HUES48 (cell line): ENCODE results near the gene NR4A1.
A peak's percentile ranks its signal among the peaks of the same experiment; 100 is the strongest.

Experiments used
- H3K27ac ChIP-seq: one replicate; pipeline ENCODE4 v1.7.0; 2013; ENCODE audit warnings: low read depth, low read length, inconsistent platforms
- H3K27me3 ChIP-seq: 2 replicates; pipeline ENCODE4 v1.6.1; 2013; ENCODE audit warnings: mild to moderate bottlenecking, low read length; ENCODE audit not compliant: control insufficient read depth, insufficient read depth
- H3K36me3 ChIP-seq: 2 replicates; pipeline ENCODE4 v1.6.1; 2013; ENCODE audit warnings: low read length; ENCODE audit not compliant: control insufficient read depth, insufficient read depth
- H3K4me1 ChIP-seq: 2 replicates; pipeline ENCODE4 v1.6.1; 2013; ENCODE audit warnings: mild to moderate bottlenecking, low read length; ENCODE audit not compliant: control insufficient read depth, insufficient read depth
- H3K4me3 ChIP-seq: 2 replicates; pipeline ENCODE4 v1.5.1; 2013; ENCODE audit warnings: mild to moderate bottlenecking, low read depth, low read length
- H3K9ac ChIP-seq: 2 replicates; pipeline ENCODE4 v1.6.1; 2013; ENCODE audit warnings: mild to moderate bottlenecking, low read depth, low read length, moderate library complexity
- H3K9me3 ChIP-seq: 2 replicates; pipeline ENCODE4 v1.6.1; 2013; ENCODE audit warnings: low read length; ENCODE audit not compliant: control insufficient read depth, insufficient read depth

The NR4A1 gene

GRCh38 chr12:52062167-52063081, 11.2 kb downstream of the NR4A1 start:
- Histone ChIP-seq H3K27ac (no peak overlapping the region), H3K27me3 (no peaks in the 10 kb centered on the region), H3K4me3 (no peak overlapping the region), H3K9me3 (no peaks in the 10 kb centered on the region), H3K36me3 (0 out of 2 replicates have a peak, but pooled peaks cover 6% of the 10 kb centered on the region), H3K4me1 (no peaks in the 10 kb centered on the region), H3K9ac (no peak overlapping the region)

DNA sequence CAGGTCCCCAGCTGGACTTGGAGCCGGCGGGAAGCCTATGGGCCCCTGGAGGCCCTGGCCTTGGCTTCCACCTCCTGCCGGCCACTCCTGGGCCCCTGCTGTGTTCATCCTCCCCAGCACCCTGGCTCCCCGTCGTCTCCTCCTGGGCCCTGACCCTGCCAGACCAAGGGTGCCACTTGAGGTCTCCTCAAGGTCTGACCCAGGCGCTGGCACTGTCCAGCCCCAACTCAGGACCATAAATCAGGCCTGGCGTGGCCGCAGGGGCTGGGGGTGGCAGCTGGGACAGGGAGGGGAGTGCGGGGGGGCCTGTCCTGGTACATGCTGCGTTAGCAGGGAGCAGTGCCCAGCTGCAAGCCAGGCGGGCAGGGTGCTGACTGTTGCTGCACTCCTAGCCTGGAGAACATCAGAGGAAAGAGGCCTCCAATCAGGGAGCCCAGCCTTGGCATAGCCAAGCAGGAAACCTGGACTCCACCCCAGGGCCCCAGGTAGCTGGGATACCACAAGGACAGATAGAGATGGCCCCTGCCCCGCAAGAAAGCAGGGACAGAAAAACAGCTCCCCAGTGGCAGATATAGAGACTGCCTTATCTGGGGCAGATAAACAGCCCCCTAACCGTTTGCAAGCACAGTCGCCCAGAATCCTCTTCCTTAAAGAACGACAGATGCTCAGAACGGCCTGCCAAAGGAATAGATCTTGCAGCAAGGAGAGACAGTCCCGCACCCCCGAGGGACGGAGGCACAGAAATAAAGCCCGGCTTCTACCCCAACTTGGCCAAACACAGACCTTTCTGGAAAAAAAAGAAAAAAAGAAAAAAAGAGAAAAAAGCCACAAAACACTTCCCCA, 12.1 kb downstream of the NR4A1 start:
- Histone ChIP-seq H3K4me3 (no peak overlapping the region), H3K27ac (no peak overlapping the region), H3K36me3 (0 out of 2 replicates have a peak, but pooled peaks cover 6% of the 10 kb centered on the region), H3K27me3 (no peaks in the 10 kb centered on the region), H3K9ac (no peak overlapping the region), H3K4me1 (no peaks in the 10 kb centered on the region), H3K9me3 (no peaks in the 10 kb centered on the region)

- no peaks in the 10 kb centered on the region for H3K9me3 ChIP-seq
- H3K4me1 ChIP-seq: no peaks in the 10 kb centered on the region
- H3K27ac ChIP-seq: no peak overlapping the region
- no peaks in the 10 kb centered on the region for H3K27me3 ChIP-seq
- 0 out of 2 replicates have a peak, but pooled peaks cover 1% of the 10 kb centered on the region for H3K36me3 ChIP-seq
- H3K4me3 ChIP-seq: no peak overlapping the region
- no peak overlapping the region for H3K9ac ChIP-seq
Observed at GRCh38 chr12:52063981-52064649, 12.9 kb downstream of the NR4A1 start.

GRCh38 chr12:52066346-52067080, 15.3 kb downstream of the NR4A1 start:
- H3K36me3 ChIP-seq: no peaks in the 10 kb centered on the region
- peaks cover 7% of the 10 kb centered on the region for H3K4me1 ChIP-seq
- H3K27me3 ChIP-seq: no peaks in the 10 kb centered on the region
- H3K9ac ChIP-seq: no peak overlapping the region
- no peak overlapping the region for H3K27ac ChIP-seq
- no peaks in the 10 kb centered on the region for H3K9me3 ChIP-seq
- no peak overlapping the region for H3K4me3 ChIP-seq

- H3K27me3 ChIP-seq: no peaks in the 10 kb centered on the region
- H3K4me1 ChIP-seq: peaks cover 7% of the 10 kb centered on the region
- H3K9me3 ChIP-seq: no peaks in the 10 kb centered on the region
- peaks cover 4% of the 10 kb centered on the region for H3K36me3 ChIP-seq
- no peak overlapping the region for H3K9ac ChIP-seq
- H3K4me3 ChIP-seq: no peak overlapping the region
- no peak overlapping the region for H3K27ac ChIP-seq
Observed at GRCh38 chr12:52067081-52067374, 15.8 kb downstream of the NR4A1 start.

DNA sequence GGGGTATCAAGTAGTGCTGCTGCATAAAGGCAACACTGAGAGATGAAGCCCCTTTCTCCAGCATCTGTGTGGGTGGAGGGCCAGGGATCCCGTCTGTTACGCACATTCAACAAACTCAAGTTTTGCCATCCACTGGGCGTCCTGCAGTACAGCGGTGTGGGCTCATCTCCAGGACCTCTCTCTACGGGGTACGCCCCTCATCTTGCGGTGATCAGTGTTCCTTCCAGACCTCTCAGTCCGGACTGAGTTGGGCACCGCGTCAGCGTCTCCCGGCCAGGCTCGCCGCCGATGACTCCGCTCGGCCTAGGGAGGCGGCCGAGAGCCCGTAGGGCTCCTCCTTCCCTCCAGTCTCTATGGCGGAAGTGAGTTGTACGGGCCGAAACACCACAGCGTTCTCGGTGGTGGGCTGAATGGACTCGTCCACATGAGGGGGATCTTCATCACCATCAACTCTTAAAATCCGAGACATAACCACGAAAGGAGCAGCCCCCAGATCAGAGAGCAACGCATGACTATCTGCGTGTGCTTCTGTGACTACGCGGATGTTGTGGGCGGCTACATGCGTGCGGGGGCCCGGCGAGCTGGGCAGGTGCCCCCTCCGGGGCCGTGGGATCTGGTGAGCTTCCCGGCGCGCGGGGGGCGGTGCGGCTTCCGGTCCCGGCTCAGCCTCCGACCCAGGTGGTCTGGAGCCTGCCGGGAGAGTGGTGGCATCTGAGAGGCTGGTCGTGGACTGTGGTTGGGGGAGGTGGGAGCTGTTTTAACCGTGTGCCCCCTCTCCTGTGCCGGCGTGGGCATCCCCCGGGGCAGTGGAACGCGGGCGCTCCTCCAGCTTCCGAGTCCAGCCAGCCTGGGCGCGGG, 18.3 kb downstream of the NR4A1 start, which contains the start of gene ATG101:
TSS of gene ATG101 (plus strand) at position 652 of the 858 bp plus-strand sequence. CDS start 3,673 bp downstream, outside the sequence.
- Histone ChIP-seq H3K9me3 (no peaks in the 10 kb centered on the region), H3K4me3 (peak within 1 kb of the TSS; percentile 83), H3K36me3 (peaks cover 27% of the 10 kb centered on the region), H3K4me1 (peaks cover 7% of the 10 kb centered on the region), H3K27ac (peak within 1 kb of the TSS; percentile 90), H3K9ac (peak within 1 kb of the TSS; percentile 96), H3K27me3 (no peaks in the 10 kb centered on the region)

DNA sequence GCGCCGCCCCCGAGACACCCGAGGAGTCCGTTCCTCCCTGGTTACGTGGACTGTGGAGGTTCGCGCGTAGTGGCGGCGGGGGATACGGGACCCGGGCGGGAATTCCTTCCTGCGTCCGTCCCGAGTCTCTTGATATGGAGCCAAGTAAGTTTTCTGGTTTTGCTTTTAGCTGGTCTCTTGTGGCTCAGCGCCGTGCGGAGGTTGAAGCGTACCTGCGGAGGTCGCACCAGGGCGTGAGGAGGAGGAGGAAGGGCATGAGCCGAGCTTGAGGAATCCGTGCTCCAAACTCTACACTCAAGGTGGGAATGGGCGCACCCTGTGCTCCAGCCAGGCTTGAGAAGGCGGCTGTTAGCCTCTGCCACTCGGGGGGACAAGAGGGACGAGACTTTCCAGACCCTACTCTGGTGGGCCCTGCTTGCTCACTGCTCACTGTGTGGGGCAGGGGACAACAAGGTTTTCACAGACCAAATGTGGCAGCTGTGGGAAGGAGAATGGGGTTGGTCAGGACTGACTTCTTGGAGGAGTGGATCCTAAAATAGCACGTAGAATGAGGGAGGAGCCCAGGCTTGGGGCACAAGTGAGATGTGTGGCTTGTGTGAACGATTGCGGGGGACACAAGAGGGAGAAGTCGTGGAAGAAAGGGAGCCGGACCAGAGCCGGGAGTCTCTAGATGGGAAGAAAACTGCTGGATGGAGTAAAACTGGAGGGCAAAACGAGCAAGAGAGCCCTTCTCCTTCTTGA, 19.1 kb downstream of the NR4A1 start:
- Histone ChIP-seq H3K4me1 (peaks cover 7% of the 10 kb centered on the region), H3K9me3 (no peaks in the 10 kb centered on the region), H3K27ac (peak overlapping the region; percentile 90), H3K9ac (peak overlapping the region; percentile 96), H3K36me3 (peaks cover 35% of the 10 kb centered on the region), H3K27me3 (no peaks in the 10 kb centered on the region), H3K4me3 (peak overlapping the region; percentile 83)

GRCh38 chr12:52073531-52074381, 22.5 kb downstream of the NR4A1 start:
- Histone ChIP-seq H3K27ac (no peak overlapping the region), H3K4me3 (no peak overlapping the region), H3K4me1 (peaks cover 7% of the 10 kb centered on the region)

More at GRCh38 chr12:52073531-52074381, 22.5 kb downstream of the NR4A1 start:
- no peaks in the 10 kb centered on the region for H3K27me3 ChIP-seq
- no peaks in the 10 kb centered on the region for H3K9me3 ChIP-seq
- H3K9ac ChIP-seq: no peak overlapping the region
- peaks cover 67% of the 10 kb centered on the region for H3K36me3 ChIP-seq
